WI38 (cell line): ENCODE data around the gene INSRR.

Experiments used
- H3K4me3 ChIP-seq: 2 replicates; pipeline ENCODE4 v1.5.1; 2011; ENCODE audit warnings: low read depth, mild to moderate bottlenecking, control low read depth, low read length
- TF ChIP-seq, protein P1 (sequence below): IDR thresholded peaks from 2 replicates; pipeline ENCODE4 v1.5.1; 2012; ENCODE audit warnings: low read depth, mild to moderate bottlenecking, control low read depth, low read length

INSRR gene

DNA sequence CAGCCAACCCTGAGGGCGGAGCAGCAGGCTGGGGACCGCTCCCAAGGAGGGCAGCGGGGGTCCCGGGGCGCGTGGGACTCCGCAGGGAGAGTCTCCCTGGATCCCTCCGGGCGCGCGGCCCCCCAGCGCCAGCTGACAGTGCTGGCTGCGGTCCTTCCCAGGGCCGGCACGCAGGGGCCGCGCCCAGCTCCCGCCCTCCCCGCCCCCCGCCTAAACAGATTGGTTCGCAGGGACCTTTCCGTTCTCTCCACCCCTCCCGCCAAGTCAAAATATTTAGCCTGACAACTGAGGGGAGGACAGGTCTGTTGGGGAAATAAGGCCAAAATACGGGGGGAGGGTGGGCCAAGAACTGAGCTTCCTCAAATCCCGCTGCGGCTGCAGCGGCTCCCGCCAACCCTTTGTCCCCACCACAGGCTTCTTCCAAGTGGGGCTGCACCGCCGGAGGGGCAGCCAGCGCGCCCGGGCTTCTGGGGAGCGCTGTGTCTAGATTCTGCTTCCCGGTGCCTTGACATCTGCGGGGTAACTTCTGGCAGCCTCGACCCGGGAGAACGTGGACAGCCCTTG lies at the start of gene INSRR:
Gene INSRR, minus strand, starts transcription at position 159 of the 564 bp plus-strand sequence. CDS start 496 bp downstream, outside the sequence.
- TF ChIP-seq, protein P1, sequence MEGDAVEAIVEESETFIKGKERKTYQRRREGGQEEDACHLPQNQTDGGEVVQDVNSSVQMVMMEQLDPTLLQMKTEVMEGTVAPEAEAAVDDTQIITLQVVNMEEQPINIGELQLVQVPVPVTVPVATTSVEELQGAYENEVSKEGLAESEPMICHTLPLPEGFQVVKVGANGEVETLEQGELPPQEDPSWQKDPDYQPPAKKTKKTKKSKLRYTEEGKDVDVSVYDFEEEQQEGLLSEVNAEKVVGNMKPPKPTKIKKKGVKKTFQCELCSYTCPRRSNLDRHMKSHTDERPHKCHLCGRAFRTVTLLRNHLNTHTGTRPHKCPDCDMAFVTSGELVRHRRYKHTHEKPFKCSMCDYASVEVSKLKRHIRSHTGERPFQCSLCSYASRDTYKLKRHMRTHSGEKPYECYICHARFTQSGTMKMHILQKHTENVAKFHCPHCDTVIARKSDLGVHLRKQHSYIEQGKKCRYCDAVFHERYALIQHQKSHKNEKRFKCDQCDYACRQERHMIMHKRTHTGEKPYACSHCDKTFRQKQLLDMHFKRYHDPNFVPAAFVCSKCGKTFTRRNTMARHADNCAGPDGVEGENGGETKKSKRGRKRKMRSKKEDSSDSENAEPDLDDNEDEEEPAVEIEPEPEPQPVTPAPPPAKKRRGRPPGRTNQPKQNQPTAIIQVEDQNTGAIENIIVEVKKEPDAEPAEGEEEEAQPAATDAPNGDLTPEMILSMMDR = no peak
- peak within 1 kb of the TSS; percentile 43 for H3K4me3 ChIP-seq

DNA sequence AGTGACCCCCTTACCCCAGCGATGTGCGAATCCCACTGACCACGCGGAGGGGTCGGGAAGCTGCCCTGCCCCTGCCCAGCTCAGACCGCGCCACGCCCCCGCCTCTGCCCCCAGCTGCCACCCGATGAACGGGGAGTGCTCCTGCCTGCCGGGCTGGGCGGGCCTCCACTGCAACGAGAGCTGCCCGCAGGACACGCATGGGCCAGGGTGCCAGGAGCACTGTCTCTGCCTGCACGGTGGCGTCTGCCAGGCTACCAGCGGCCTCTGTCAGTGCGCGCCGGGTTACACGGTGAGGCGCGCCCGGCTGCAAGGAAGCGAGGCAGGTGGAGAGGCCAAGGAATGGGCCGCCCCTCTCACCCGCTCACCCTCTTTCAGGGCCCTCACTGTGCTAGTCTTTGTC lies 49.6 kb upstream of the INSRR start:
- TF ChIP-seq, protein P1 = no peak

DNA sequence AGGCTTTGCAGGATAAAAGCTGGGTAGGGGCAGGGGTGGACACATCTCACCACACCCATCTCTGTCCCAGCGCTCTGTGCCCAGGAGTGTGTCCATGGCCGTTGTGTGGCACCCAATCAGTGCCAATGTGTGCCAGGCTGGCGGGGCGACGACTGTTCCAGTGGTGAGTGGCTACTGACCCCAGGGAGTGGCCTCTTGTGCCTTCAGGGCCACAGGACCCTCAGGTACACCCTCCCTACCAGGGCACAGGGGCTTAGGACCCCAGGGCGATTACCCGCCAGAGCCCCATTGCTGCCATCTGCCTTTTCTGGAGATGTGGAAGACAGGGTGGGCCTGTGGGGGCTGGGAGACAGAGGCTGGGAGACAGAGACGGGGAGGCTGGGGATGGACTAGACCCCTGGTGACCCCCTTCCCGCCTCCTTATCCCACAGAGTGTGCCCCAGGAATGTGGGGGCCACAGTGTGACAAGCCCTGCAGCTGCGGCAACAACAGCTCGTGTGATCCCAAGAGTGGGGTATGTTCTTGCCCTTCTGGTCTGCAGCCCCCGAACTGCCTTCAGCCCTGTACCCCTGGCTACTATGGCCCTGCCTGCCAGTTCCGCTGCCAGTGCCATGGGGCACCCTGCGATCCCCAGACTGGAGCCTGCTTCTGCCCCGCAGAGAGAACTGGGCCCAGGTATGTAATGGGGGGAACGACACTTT lies 47.4 kb upstream of the INSRR start:
- H3K4me3 ChIP-seq = no peak overlapping the region
- TF ChIP-seq, protein P1 = no peak

More for the DNA sequence above, 49.6 kb upstream of the INSRR start:
- no peak overlapping the region for H3K4me3 ChIP-seq

DNA sequence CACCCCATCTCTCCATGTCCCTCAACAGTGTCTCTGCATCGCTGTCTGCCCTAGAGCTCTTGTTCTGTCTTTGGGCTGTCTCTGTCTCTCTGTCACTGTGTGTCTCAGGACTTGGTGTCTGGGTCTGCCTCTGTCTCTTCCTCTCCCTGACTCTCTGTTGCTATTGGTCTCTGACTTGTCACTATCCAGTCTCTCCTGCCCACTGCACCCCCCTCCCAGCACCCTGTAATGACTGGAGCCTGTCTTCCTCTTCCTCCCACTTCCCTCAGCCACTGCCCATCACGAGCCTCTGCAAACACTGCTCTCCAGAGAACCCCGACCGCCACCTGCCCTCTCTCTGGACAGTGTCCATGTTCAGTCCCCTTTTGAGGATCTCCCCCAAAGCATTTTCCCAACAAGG lies 46.7 kb upstream of the INSRR start:
- TF ChIP-seq, protein P1 = no peak
- H3K4me3 ChIP-seq = no peak overlapping the region

DNA sequence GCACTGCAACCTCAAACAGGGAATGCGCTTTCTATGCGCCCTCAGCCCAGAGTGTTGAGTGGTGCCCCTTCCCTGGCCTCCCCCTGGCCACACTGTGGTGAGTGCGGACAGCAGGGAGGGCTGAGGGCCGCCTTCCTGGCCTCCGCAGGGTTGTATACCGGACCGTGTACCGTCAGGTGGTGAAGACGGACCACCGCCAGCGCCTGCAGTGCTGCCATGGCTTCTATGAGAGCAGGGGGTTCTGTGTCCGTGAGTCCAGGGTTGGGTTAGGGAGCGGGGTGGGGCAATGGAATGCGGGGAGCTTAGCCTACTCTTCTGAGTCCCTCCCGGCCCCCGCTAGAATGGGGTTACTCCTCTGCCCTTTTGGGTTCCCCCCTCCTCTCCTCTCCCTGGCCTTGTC lies 46.3 kb upstream of the INSRR start:
- no peak overlapping the region for H3K4me3 ChIP-seq
- TF ChIP-seq, protein P1 = no peak

DNA sequence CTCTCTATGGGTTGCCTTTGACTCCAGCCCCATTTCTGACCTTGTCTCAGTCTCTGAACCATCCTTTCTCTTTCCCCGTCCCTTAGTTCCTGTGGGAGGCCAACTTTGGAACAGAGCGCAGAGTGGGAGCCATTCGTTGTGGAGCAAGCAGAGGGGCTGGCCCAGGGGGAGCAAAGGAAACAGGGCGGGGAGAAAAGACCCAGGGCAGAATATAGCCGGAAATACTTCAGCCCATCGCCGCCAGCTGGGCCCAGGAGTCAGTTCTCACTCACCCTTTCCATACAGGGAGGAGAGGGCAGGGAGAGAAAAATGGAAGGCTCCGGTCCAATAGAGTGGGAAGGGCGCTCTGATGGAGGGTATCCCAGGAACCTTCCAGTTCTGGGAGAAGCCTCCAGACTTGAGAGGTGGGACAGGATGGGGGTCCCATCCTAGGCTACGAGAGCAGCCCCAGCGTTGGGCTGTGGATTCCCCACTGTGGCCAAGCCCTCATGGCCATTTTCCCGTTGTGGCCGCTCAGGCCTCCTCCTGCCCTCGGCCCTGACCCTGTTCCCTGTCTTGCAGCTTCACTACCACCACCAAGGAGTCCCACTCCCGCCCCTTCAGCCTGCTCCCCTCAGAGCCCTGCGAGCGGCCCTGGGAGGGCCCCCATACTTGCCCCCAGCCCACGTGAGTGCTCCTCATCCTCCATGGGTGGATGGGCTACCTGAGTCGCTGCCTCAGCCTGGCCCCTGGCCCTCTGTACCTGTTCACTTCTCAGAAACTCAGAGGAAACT lies 45.5 kb upstream of the INSRR start:
- no peak overlapping the region for H3K4me3 ChIP-seq
- TF ChIP-seq, protein P1 = no peak
